ENCODE results near the gene RABGAP1. TPM values are rescaled to one million over a fixed set of nuclear protein-coding genes. Genes with fewer than 3 reads are reported as not detected.

Gene RABGAP1
- polyA plus RNA-seq, 1 of the 3 experiments (the other 2 are of a cell fraction) = 20.2 TPM

- TF ChIP-seq RAD21 (IDR thresholded peaks at IDR 0.05; ENCODE audit: low read length) = no peak
- TF ChIP-seq MXI1 (IDR thresholded peaks at IDR 0.05; ENCODE audit: low read depth, low read length) = no peak
- TF ChIP-seq TCF12 (IDR thresholded peaks at IDR 0.05) = no peak
- no peak for TF ChIP-seq JUND (IDR thresholded peaks at IDR 0.05)
- no peak for TF ChIP-seq YY1 (IDR thresholded peaks at IDR 0.05; ENCODE audit: low read depth)
- no peak for TF ChIP-seq SIN3A (IDR thresholded peaks at IDR 0.05; ENCODE audit: borderline replicate concordance, low read depth, low read length)
- no peak for TF ChIP-seq RFX5 (IDR thresholded peaks at IDR 0.05; ENCODE audit: low read length)
- TF ChIP-seq NRF1 (IDR thresholded peaks at IDR 0.05; ENCODE audit: low read depth, low read length) = no peak
- no peak for TF ChIP-seq TEAD4 (IDR thresholded peaks at IDR 0.05; ENCODE audit: borderline replicate concordance, insufficient read depth)
- no peak for DNase-seq
- CTCF ChIA-PET = interaction anchor here (0.5 to 1.0 kb wide), 4 partner anchors 14 to 283 kb away, joined by 3 read pairs; no protein-coding TSS in a partner anchor
- Histone ChIP-seq H3K27me3 (ENCODE audit: insufficient read depth) (no peaks in the 10 kb centered on the region), H4K20me1 (ENCODE audit: insufficient read depth) (no peaks in the 10 kb centered on the region), H3K4me3 (ENCODE audit: low read depth in 2 of 2, low read length in 1 of 2) (no peak overlapping the region), H3K4me2 (no peak overlapping the region), H3K27ac (ENCODE audit: low read depth in 2 of 2, low read length in 1 of 2) (peak overlapping the region in 1 of 2 experiments; percentile 98; a peak in 1 of 4 replicates), H3K9me2 (no peaks in the 10 kb centered on the region), H3K36me3 (replicated peaks in 1 of 2; ENCODE audit: control insufficient read depth in 1 of 2, insufficient read depth in 2 of 2, low read length in 1 of 2) (peaks cover 39 to 51% of the 10 kb centered on the region in 2 experiments), H3K9ac (no peak overlapping the region), H2AFZ (ENCODE audit: low read depth) (no peak overlapping the region), H3K79me2 (ENCODE audit: insufficient read depth) (no peaks in the 10 kb centered on the region), H3K4me1 (ENCODE audit: control insufficient read depth in 1 of 2, insufficient read depth in 2 of 2, low read depth in 1 of 2, low read length in 1 of 2) (peaks cover 0 to 32% of the 10 kb centered on the region in 2 experiments), H3K9me3 (no peaks in the 10 kb centered on the region), H3F3A (replicated peaks; ENCODE audit: insufficient read depth) (peaks cover 23% of the 10 kb centered on the region)
- POLR2A ChIA-PET = no interaction called here
- 95% methylated on average over 1 of the region's 1 CpG for WGBS (ENCODE audit: low lambda C conversion rate)
Measured at GRCh38 chr9:123067136-123067535, 126.3 kb downstream of the RABGAP1 start.

GRCh38 chr9:123069010-123069481 lies 128.2 kb downstream of the RABGAP1 start:
- Histone ChIP-seq H3K9ac (peak overlapping the region; percentile 40; the same call in 1 of the 2 replicates), H3K9me2 (no peaks in the 10 kb centered on the region), H3K36me3 (replicated peaks in 1 of 2; ENCODE audit: control insufficient read depth in 1 of 2, insufficient read depth in 2 of 2, low read length in 1 of 2) (peaks cover 49 to 67% of the 10 kb centered on the region in 2 experiments), H3F3A (replicated peaks; ENCODE audit: insufficient read depth) (peaks cover 28% of the 10 kb centered on the region), H3K4me3 (ENCODE audit: low read depth in 2 of 2, low read length in 1 of 2) (no peak overlapping the region), H3K27me3 (ENCODE audit: insufficient read depth) (no peaks in the 10 kb centered on the region), H3K4me1 (ENCODE audit: control insufficient read depth in 1 of 2, insufficient read depth in 2 of 2, low read depth in 1 of 2, low read length in 1 of 2) (peaks cover 0 to 34% of the 10 kb centered on the region in 2 experiments), H3K27ac (ENCODE audit: low read depth in 2 of 2, low read length in 1 of 2) (peak overlapping the region; percentile 75 to 98; a peak in 3 of 4 replicates), H3K4me2 (peak overlapping the region; percentile 56; the same call in 1 of the 2 replicates), H3K79me2 (ENCODE audit: insufficient read depth) (no peaks in the 10 kb centered on the region), H3K9me3 (no peaks in the 10 kb centered on the region), H2AFZ (ENCODE audit: low read depth) (no peak overlapping the region), H4K20me1 (ENCODE audit: insufficient read depth) (no peaks in the 10 kb centered on the region)
- WGBS (ENCODE audit: low lambda C conversion rate) = 31% methylated on average over 3 of the region's 3 CpGs
- no peak for DNase-seq
- ChIA-PET CTCF (interaction anchor here (1.1 kb wide), 1 partner anchor 18 kb away, joined by 3 read pairs; no protein-coding TSS in a partner anchor), POLR2A (no interaction called here)
- TF ChIP-seq TEAD4 (IDR thresholded peaks at IDR 0.05; ENCODE audit: borderline replicate concordance, insufficient read depth) = peak; percentile 99
- no peak for TF ChIP-seq RAD21 (IDR thresholded peaks at IDR 0.05; ENCODE audit: low read length)
- TF ChIP-seq, protein P1, sequence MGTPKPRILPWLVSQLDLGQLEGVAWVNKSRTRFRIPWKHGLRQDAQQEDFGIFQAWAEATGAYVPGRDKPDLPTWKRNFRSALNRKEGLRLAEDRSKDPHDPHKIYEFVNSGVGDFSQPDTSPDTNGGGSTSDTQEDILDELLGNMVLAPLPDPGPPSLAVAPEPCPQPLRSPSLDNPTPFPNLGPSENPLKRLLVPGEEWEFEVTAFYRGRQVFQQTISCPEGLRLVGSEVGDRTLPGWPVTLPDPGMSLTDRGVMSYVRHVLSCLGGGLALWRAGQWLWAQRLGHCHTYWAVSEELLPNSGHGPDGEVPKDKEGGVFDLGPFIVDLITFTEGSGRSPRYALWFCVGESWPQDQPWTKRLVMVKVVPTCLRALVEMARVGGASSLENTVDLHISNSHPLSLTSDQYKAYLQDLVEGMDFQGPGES (IDR thresholded peaks at IDR 0.05; ENCODE audit: low read depth, low read length) = no peak
- peak; percentile 98 for TF ChIP-seq FOXM1 (IDR thresholded peaks at IDR 0.05; ENCODE audit: low read depth)
- peak; percentile 99 for TF ChIP-seq TCF12 (IDR thresholded peaks at IDR 0.05)
- no peak for TF ChIP-seq CHD2 (IDR thresholded peaks at IDR 0.05; ENCODE audit: low read length, partially characterized antibody)
- no peak for TF ChIP-seq RFX5 (IDR thresholded peaks at IDR 0.05; ENCODE audit: low read length)
- peak; percentile 94 for TF ChIP-seq JUND (IDR thresholded peaks at IDR 0.05)
- TF ChIP-seq RCOR1 (IDR thresholded peaks at IDR 0.05; ENCODE audit: low read length) = no peak
- TF ChIP-seq, protein P2, sequence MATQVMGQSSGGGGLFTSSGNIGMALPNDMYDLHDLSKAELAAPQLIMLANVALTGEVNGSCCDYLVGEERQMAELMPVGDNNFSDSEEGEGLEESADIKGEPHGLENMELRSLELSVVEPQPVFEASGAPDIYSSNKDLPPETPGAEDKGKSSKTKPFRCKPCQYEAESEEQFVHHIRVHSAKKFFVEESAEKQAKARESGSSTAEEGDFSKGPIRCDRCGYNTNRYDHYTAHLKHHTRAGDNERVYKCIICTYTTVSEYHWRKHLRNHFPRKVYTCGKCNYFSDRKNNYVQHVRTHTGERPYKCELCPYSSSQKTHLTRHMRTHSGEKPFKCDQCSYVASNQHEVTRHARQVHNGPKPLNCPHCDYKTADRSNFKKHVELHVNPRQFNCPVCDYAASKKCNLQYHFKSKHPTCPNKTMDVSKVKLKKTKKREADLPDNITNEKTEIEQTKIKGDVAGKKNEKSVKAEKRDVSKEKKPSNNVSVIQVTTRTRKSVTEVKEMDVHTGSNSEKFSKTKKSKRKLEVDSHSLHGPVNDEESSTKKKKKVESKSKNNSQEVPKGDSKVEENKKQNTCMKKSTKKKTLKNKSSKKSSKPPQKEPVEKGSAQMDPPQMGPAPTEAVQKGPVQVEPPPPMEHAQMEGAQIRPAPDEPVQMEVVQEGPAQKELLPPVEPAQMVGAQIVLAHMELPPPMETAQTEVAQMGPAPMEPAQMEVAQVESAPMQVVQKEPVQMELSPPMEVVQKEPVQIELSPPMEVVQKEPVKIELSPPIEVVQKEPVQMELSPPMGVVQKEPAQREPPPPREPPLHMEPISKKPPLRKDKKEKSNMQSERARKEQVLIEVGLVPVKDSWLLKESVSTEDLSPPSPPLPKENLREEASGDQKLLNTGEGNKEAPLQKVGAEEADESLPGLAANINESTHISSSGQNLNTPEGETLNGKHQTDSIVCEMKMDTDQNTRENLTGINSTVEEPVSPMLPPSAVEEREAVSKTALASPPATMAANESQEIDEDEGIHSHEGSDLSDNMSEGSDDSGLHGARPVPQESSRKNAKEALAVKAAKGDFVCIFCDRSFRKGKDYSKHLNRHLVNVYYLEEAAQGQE (IDR thresholded peaks at IDR 0.05; ENCODE audit: low read depth, low read length) = 0 out of 2 replicates have a peak, but pooled peaks have one; percentile 28
- TF ChIP-seq TAF1 (IDR thresholded peaks at IDR 0.05; ENCODE audit: borderline replicate concordance, low read depth, low read length) = 0 out of 2 replicates have a peak, but pooled peaks have one; percentile 25
- peak; percentile 71; the same call in 1 of the 2 replicates for TF ChIP-seq RXRA (IDR thresholded peaks at IDR 0.05; ENCODE audit: borderline replicate concordance, low read depth)
- no peak; the same call in 1 of the 2 replicates for TF ChIP-seq MXI1 (IDR thresholded peaks at IDR 0.05; ENCODE audit: low read depth, low read length)
- peak; percentile 80; the same call in 1 of the 2 replicates for TF ChIP-seq POLR2AphosphoS5 (IDR thresholded peaks at IDR 0.05; ENCODE audit: low read depth, low read length)
- TF ChIP-seq FOSL2 (IDR thresholded peaks at IDR 0.05; ENCODE audit: borderline replicate concordance, low read depth) = peak; percentile 62; the same call in 1 of the 2 replicates
- no peak for TF ChIP-seq GATA2 (CRISPR knock-in tag; IDR thresholded peaks at IDR 0.05)
- TF ChIP-seq NRF1 (IDR thresholded peaks at IDR 0.05; ENCODE audit: low read depth, low read length) = no peak
- TF ChIP-seq, protein P3, sequence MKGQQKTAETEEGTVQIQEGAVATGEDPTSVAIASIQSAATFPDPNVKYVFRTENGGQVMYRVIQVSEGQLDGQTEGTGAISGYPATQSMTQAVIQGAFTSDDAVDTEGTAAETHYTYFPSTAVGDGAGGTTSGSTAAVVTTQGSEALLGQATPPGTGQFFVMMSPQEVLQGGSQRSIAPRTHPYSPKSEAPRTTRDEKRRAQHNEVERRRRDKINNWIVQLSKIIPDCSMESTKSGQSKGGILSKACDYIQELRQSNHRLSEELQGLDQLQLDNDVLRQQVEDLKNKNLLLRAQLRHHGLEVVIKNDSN (IDR thresholded peaks at IDR 0.05; ENCODE audit: borderline replicate concordance, low read depth) = no peak
- TF ChIP-seq GABPA (IDR thresholded peaks at IDR 0.05; ENCODE audit: low read depth) = no peak
